MM.1S (cell line): ENCODE data around the gene BDP1.

Experiments used
- EZH2 ChIP-seq: fragments of 300-600 bp; sonication (generic); optimal IDR thresholded peaks from 2 replicates; pipeline ENCODE3; 2017; ENCODE audit warnings: low read depth, mild to moderate bottlenecking, antibody characterized with exemption, low read length, mixed read lengths
- EZH2phosphoT487 ChIP-seq: fragments of 300-600 bp; sonication (generic); IDR thresholded peaks from 2 replicates; pipeline ENCODE4 v1.6.1; 2018; ENCODE audit warnings: antibody characterized with exemption, low read length
- TF ChIP-seq, protein P1 (sequence below): fragments of 300-600 bp; sonication (generic); IDR thresholded peaks from 2 replicates; pipeline ENCODE4 v1.5.1; 2016; ENCODE audit warnings: antibody characterized with exemption, low read length, mixed read lengths

DNA sequence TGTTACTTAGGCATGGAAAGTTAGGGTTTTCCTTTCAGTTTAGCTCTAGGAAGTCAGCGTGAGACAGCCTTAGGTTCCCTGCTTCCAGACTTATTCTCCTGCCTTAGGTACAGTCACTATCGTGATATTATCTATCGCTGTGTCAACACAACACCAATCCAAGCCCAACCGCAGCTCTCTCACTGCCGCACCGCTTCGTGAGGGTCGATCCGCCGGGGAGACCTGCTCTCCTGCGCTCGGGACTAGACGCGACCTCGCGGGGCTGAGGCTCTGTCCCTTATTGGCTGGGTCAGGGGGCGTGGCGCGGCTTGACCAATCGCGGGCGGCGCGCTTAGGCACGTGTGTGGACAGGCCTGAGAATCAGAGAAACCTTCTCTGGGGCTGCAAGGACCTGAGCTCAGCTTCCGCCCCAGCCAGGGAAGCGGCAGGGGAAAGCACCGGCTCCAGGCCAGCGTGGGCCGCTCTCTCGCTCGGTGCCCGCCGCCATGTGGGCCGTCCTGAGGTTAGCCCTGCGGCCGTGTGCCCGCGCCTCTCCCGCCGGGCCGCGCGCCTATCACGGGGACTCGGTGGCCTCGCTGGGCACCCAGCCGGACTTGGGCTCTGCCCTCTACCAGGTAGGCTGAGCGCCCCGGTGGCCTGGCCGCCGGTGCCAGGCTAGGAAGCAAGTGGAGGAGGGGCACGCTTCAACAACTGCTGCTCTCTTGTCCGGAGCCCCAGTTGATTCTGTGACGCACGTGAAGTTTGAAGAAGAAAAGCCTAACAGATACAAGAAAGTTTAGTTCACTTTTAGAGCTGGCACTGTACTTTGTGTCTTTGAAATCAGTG is 131.7 kb downstream of the BDP1 start, which contains the start of gene MCCC2:
- TF ChIP-seq, protein P1, sequence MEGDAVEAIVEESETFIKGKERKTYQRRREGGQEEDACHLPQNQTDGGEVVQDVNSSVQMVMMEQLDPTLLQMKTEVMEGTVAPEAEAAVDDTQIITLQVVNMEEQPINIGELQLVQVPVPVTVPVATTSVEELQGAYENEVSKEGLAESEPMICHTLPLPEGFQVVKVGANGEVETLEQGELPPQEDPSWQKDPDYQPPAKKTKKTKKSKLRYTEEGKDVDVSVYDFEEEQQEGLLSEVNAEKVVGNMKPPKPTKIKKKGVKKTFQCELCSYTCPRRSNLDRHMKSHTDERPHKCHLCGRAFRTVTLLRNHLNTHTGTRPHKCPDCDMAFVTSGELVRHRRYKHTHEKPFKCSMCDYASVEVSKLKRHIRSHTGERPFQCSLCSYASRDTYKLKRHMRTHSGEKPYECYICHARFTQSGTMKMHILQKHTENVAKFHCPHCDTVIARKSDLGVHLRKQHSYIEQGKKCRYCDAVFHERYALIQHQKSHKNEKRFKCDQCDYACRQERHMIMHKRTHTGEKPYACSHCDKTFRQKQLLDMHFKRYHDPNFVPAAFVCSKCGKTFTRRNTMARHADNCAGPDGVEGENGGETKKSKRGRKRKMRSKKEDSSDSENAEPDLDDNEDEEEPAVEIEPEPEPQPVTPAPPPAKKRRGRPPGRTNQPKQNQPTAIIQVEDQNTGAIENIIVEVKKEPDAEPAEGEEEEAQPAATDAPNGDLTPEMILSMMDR = no peak
- no peak for TF ChIP-seq EZH2
- TF ChIP-seq EZH2phosphoT487 = no peak
